Measurements from ENCODE around the gene JUN.

JUN gene

DNA sequence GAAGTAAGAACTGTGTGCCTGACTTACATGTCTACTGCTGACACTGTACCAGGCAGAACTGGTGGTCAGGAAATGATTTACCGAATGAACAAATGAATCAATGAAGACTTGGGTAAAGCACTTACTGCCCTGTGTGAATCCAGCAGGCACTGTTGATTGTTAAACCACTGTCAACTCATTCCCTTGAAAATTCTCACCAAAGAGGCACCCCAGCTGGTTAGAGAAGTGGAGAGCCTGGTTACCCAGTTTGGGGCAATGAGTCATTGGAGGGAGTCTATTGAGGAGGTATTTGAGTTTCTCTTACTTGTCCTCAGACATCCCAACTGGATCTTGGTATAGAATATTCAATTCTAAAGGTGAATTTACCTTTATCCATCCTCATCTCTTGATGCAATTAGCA, 34.2 kb downstream of the JUN start:
- Histone ChIP-seq H3K27me3 (ENCODE audit: control insufficient read depth, insufficient read depth, low read length) (no peaks in the 10 kb centered on the region), H3K4me3 (ENCODE audit: low read length) (no peak overlapping the region), H3K9me3 (replicated peaks; ENCODE audit: low read length) (no peaks in the 10 kb centered on the region), H3K36me3 (ENCODE audit: insufficient read depth, low read length) (no peaks in the 10 kb centered on the region), H3K9ac (ENCODE audit: low read depth, low read length) (no peak overlapping the region), H3K4me1 (ENCODE audit: control insufficient read depth, insufficient read depth, low read length) (peaks cover 41% of the 10 kb centered on the region), H3K4me2 (ENCODE audit: low read length) (no peak overlapping the region)

DNA sequence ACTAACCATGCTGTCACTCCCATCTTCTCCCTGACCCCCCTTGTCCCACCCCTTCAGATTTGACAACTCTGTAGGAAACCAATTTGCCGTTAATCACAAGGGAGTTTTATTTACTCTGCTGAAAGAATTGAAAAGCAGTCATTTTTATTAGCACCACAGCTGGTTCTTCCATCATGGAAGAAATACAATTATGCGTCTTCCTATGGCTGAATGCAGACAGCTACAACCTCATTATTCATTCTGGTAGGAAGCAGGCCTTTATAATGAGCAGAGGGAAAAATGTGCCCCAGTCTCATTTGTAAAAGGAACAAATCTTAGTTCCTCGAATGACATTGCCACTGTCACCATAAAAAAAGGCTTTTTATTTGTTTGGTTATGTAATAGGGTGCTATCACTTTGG, 35.2 kb downstream of the JUN start:
- H3K36me3 ChIP-seq (ENCODE audit: insufficient read depth, low read length) = no peaks in the 10 kb centered on the region
- H3K9me3 ChIP-seq (replicated peaks; ENCODE audit: low read length) = no peaks in the 10 kb centered on the region
- H3K4me2 ChIP-seq (ENCODE audit: low read length) = no peak overlapping the region
- no peak overlapping the region for H3K4me3 ChIP-seq (ENCODE audit: low read length)
- H3K4me1 ChIP-seq (ENCODE audit: control insufficient read depth, insufficient read depth, low read length) = peaks cover 31% of the 10 kb centered on the region
- no peaks in the 10 kb centered on the region for H3K27me3 ChIP-seq (ENCODE audit: control insufficient read depth, insufficient read depth, low read length)
- no peak overlapping the region for H3K9ac ChIP-seq (ENCODE audit: low read depth, low read length)

DNA sequence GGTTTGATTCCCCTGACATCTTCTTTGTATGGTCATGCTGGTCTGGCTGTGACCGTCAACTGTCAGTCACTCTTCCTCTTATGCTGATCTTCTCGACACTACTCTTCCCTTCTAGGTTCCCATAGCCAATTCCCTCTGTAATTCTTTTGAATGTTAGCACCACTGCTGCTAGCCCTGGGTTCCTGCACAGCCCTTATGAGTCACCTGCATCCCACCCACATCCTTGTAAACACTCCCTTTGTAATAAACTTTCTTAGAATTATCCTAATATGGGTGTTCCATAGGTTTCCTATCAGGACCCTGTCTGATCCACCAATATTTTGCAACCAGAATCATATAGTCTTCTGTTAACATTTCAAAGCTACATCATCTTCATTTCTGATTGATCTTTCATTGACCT, 37.1 kb downstream of the JUN start:
- H3K27me3 ChIP-seq (ENCODE audit: control insufficient read depth, insufficient read depth, low read length) = no peaks in the 10 kb centered on the region
- H3K9ac ChIP-seq (ENCODE audit: low read depth, low read length) = no peak overlapping the region
- H3K4me2 ChIP-seq (ENCODE audit: low read length) = no peak overlapping the region
- H3K36me3 ChIP-seq (ENCODE audit: insufficient read depth, low read length) = no peaks in the 10 kb centered on the region
- no peaks in the 10 kb centered on the region for H3K9me3 ChIP-seq (replicated peaks; ENCODE audit: low read length)
- H3K4me3 ChIP-seq (ENCODE audit: low read length) = no peak overlapping the region
- peaks cover 17% of the 10 kb centered on the region for H3K4me1 ChIP-seq (ENCODE audit: control insufficient read depth, insufficient read depth, low read length)

DNA sequence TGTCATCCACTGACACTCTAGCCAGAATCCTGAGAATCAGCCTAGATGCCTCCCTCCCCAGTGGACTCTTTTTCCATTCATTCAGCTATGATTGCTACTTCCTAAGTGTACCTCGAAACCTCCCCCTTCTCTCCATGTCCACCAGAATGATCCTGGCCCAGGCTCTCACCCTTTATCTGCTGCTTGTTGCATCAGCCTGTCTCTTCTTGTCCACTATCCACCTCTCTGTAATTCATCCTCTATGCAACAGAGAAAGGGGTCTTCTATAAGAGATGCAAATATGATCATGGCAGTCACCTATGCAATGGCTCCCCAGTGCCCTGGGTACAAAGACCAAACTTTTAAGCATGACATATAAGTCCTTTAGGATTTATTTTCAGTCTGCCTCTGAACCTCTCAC, 37.7 kb downstream of the JUN start:
- Histone ChIP-seq H3K4me3 (ENCODE audit: low read length) (no peak overlapping the region), H3K36me3 (ENCODE audit: insufficient read depth, low read length) (no peaks in the 10 kb centered on the region), H3K27me3 (ENCODE audit: control insufficient read depth, insufficient read depth, low read length) (no peaks in the 10 kb centered on the region), H3K4me1 (ENCODE audit: control insufficient read depth, insufficient read depth, low read length) (peaks cover 17% of the 10 kb centered on the region), H3K9ac (ENCODE audit: low read depth, low read length) (no peak overlapping the region), H3K9me3 (replicated peaks; ENCODE audit: low read length) (no peaks in the 10 kb centered on the region), H3K4me2 (ENCODE audit: low read length) (no peak overlapping the region)

DNA sequence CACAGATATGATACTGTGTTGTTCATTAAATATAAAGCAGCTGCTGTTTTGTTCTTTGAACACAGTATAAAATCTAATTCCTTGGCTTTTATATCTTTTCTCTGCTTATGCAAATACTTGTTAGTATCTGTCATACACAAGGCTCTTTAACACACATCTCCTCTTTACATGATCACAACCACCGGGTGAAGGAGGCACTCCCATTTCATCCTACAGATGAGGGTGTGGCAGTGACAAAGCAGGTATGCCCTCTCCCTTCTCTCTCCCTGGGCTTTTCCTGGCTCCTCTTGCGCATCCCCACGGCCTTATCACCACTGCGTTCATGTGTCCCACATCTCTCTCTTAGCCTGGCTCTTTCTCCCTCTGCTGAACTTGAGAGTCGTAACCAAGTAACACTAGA, 38.2 kb downstream of the JUN start:
- H3K9ac ChIP-seq (ENCODE audit: low read depth, low read length) = no peak overlapping the region
- peaks cover 17% of the 10 kb centered on the region for H3K4me1 ChIP-seq (ENCODE audit: control insufficient read depth, insufficient read depth, low read length)
- no peak overlapping the region for H3K4me3 ChIP-seq (ENCODE audit: low read length)
- H3K36me3 ChIP-seq (ENCODE audit: insufficient read depth, low read length) = no peaks in the 10 kb centered on the region
- no peaks in the 10 kb centered on the region for H3K27me3 ChIP-seq (ENCODE audit: control insufficient read depth, insufficient read depth, low read length)
- no peaks in the 10 kb centered on the region for H3K9me3 ChIP-seq (replicated peaks; ENCODE audit: low read length)
- H3K4me2 ChIP-seq (ENCODE audit: low read length) = no peak overlapping the region

DNA sequence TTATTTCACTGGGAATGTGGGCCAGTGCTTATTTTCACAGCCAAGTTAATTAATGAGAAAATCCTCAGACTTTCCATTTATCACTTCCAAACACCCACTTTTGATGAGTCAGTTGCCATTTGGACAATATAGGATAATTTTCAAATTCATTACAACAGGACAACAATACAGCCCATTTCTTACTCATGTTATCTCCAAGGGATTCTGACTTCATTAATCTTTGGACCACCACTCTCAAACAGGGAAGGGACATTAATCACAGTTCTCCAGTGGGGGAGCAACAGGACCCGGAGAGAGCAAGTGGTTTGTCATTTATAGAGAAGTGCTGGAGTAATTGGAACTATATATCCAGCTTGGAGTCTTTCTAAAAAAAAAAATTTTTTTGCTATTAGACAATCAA, 38.7 kb downstream of the JUN start:
- H3K9me3 ChIP-seq (replicated peaks; ENCODE audit: low read length) = no peaks in the 10 kb centered on the region
- H3K4me2 ChIP-seq (ENCODE audit: low read length) = no peak overlapping the region
- H3K9ac ChIP-seq (ENCODE audit: low read depth, low read length) = no peak overlapping the region
- H3K27me3 ChIP-seq (ENCODE audit: control insufficient read depth, insufficient read depth, low read length) = no peaks in the 10 kb centered on the region
- H3K4me3 ChIP-seq (ENCODE audit: low read length) = no peak overlapping the region
- H3K4me1 ChIP-seq (ENCODE audit: control insufficient read depth, insufficient read depth, low read length) = peaks cover 17% of the 10 kb centered on the region
- H3K36me3 ChIP-seq (ENCODE audit: insufficient read depth, low read length) = no peaks in the 10 kb centered on the region

DNA sequence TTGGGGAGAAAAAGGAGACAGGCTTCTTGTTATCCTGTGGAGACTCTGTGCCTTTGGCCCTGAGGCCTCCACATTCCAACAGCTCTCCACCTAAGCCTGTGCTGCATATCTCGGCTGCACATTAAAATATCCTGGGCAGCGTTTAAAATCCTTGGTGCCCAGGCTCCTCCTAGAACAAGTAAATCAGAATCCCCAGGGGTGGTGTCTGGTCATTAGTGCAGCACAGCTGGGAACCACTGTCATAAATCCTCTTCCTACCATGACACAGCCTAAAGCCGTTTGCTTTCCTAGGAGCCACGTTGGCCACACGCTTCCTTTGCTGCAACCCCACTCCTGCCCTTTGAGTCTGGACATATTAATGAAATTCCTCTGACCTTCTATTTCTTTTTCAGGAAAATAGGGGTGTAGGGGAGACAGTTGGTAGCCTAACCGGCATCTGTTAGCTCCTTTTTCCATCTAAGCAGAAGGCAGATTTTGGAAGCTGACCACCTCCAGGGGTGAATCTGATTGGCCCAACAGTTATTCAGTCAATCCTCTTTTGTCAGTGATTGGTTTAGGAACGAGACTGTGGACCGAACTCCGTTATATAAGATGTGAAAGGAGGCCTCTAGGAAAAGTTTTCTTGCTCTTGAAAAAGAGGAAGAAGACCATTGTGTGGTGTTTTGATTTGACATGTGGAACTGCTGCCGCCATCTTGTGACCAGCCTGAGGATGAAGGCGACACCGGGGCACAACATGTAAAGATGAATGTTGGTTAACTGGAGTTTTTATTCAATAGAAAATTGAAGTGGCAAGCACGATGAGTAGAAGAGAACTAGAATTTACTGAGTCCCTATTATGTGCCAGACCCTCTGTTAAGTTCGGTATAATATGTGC, 41.9 kb downstream of the JUN start:
- no peak overlapping the region for H3K9ac ChIP-seq (ENCODE audit: low read depth, low read length)
- H3K4me1 ChIP-seq (ENCODE audit: control insufficient read depth, insufficient read depth, low read length) = peaks cover 15% of the 10 kb centered on the region
- H3K4me2 ChIP-seq (ENCODE audit: low read length) = no peak overlapping the region
- H3K9me3 ChIP-seq (replicated peaks; ENCODE audit: low read length) = no peaks in the 10 kb centered on the region
- H3K4me3 ChIP-seq (ENCODE audit: low read length) = no peak overlapping the region
- no peaks in the 10 kb centered on the region for H3K36me3 ChIP-seq (ENCODE audit: insufficient read depth, low read length)
- no peaks in the 10 kb centered on the region for H3K27me3 ChIP-seq (ENCODE audit: control insufficient read depth, insufficient read depth, low read length)

DNA sequence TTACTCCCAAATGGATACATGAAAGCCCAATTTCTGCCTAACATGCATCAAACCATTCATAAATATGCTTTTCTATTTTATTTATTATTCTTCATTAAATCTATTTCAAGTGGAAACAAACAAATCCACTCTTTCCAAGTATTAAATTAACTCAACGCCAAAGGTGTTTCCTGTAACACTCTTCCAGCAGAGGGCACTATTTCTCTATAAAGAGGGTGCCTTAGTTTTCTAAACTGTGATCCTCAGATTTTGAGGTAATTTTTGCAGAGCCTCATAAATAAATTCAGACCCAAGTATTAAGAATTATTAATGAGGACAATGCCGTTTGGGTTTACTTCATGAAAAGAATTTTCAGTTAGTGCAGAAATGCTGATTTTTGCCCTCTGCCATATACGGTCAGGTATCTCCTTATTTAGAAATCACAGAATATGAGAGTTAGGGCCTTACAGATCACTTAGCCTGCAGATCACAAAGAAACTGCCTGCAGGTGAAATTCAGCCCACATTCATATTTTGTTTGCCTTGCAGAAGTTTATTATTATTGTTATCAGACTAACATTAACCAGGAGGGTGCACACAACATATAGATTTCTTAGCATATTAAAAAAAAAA, 43.9 kb downstream of the JUN start:
- H3K9me3 ChIP-seq (replicated peaks; ENCODE audit: low read length) = no peaks in the 10 kb centered on the region
- H3K4me2 ChIP-seq (ENCODE audit: low read length) = no peak overlapping the region
- no peaks in the 10 kb centered on the region for H3K4me1 ChIP-seq (ENCODE audit: control insufficient read depth, insufficient read depth, low read length)
- H3K36me3 ChIP-seq (ENCODE audit: insufficient read depth, low read length) = no peaks in the 10 kb centered on the region
- H3K4me3 ChIP-seq (ENCODE audit: low read length) = no peak overlapping the region
- H3K27me3 ChIP-seq (ENCODE audit: control insufficient read depth, insufficient read depth, low read length) = no peaks in the 10 kb centered on the region
- H3K9ac ChIP-seq (ENCODE audit: low read depth, low read length) = no peak overlapping the region

DNA sequence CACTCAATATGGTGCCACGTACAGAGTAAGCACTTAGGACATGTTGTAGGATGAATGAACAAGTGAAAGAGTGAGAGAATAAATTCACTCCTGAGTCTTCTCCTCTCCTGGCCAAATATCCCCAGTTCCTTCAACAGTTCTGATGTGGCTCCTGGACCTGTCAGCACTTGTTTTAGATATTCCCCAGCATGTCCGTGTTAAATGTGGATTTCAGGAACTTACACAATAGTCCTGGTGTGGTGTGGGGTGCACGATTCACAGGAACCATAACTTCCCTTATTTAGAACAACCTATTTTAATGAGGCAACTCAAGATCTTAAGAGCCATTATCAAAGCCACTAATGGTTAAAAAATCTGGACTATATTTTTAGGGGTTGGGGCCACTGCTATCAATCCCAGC, 45.0 kb downstream of the JUN start:
- no peaks in the 10 kb centered on the region for H3K9me3 ChIP-seq (replicated peaks; ENCODE audit: low read length)
- no peak overlapping the region for H3K4me2 ChIP-seq (ENCODE audit: low read length)
- H3K4me3 ChIP-seq (ENCODE audit: low read length) = no peak overlapping the region
- no peaks in the 10 kb centered on the region for H3K4me1 ChIP-seq (ENCODE audit: control insufficient read depth, insufficient read depth, low read length)
- H3K36me3 ChIP-seq (ENCODE audit: insufficient read depth, low read length) = no peaks in the 10 kb centered on the region
- no peaks in the 10 kb centered on the region for H3K27me3 ChIP-seq (ENCODE audit: control insufficient read depth, insufficient read depth, low read length)
- no peak overlapping the region for H3K9ac ChIP-seq (ENCODE audit: low read depth, low read length)

DNA sequence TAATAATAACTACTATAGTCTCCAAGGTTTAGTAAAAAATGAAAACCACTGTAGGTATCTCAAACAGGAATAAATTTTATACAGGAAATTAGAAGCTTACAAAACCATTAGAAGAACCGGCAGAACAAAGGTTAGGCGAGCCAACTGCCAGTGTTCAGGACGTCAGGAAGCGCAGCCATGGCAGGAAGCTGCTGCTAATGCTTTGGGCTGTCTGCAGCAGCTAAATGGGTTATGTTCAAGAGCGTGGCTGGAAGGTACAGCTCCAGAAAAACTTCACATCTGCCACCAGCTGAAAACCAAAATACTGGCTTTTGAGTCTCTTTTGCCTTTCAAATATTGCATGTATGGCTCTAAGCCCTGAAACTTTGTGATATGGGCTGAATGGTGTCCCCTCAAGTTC, 48.3 kb downstream of the JUN start:
- H3K4me2 ChIP-seq (ENCODE audit: low read length) = no peak overlapping the region
- H3K4me1 ChIP-seq (ENCODE audit: control insufficient read depth, insufficient read depth, low read length) = no peaks in the 10 kb centered on the region
- H3K9ac ChIP-seq (ENCODE audit: low read depth, low read length) = no peak overlapping the region
- no peaks in the 10 kb centered on the region for H3K36me3 ChIP-seq (ENCODE audit: insufficient read depth, low read length)
- H3K9me3 ChIP-seq (replicated peaks; ENCODE audit: low read length) = no peaks in the 10 kb centered on the region
- H3K27me3 ChIP-seq (ENCODE audit: control insufficient read depth, insufficient read depth, low read length) = no peaks in the 10 kb centered on the region
- H3K4me3 ChIP-seq (ENCODE audit: low read length) = no peak overlapping the region

DNA sequence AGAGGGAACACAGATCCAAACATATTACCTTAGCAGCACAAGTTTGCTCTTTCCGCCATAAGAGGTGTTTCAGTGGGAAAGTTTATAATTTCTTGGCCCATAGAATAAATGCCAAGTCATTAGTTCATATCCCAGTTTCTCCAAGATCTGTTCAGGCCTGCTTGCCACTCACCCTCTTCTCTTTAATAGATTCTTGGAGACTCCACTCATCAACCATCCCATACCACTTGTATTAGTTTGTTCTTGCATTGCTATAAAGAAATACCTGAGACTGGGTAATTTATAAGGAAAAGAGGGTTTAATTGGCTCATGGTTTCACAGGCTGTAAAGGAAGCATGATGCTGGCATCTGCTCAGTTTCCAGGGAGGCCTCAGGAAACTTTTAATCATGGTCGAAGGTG, 49.2 kb downstream of the JUN start:
- H3K36me3 ChIP-seq (ENCODE audit: insufficient read depth, low read length) = no peaks in the 10 kb centered on the region
- H3K27me3 ChIP-seq (ENCODE audit: control insufficient read depth, insufficient read depth, low read length) = no peaks in the 10 kb centered on the region
- H3K9ac ChIP-seq (ENCODE audit: low read depth, low read length) = no peak overlapping the region
- no peaks in the 10 kb centered on the region for H3K4me1 ChIP-seq (ENCODE audit: control insufficient read depth, insufficient read depth, low read length)
- no peak overlapping the region for H3K4me2 ChIP-seq (ENCODE audit: low read length)
- no peaks in the 10 kb centered on the region for H3K9me3 ChIP-seq (replicated peaks; ENCODE audit: low read length)
- no peak overlapping the region for H3K4me3 ChIP-seq (ENCODE audit: low read length)

All from skeletal muscle satellite cell (primary cell).